GM18858 (cell line): ENCODE results near the gene EIF4E2.

ENCODE experiments used
- ATAC-seq: cut with Tn5 transposase; IDR thresholded peaks from one replicate; pipeline ENCODE4 v1.9.1; 2021; ENCODE audit not compliant: unreplicated experiment

Gene EIF4E2

DNA sequence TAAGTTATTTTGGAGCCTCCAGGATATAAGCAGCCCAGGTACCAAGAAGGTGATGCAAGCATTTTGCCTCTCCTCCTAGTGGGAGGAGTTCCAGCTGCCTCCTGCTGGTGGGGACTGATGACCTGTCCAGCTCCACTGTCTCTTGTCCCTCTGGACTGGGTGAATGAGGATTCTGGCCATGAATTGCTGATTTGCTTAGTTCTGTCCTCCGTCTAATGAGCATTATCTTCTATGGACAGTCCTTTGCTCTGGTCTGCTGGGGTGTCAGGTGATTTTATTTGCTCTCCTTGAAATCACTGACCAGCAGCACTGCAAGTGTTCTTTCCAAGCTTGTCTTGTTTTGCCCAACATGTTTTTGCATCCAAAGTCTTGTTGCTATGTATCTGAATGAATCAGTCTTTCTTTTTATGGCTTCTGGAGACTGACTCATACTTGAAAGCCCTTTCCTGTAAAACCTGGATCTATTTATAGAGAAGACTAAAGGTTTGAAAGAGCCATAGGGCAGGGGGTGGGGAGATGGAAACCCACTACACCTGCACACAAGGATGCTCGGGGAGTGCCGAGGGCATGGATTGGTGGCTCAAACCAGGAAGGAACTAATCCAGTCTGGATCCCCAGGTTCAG is 42.4 kb downstream of the EIF4E2 start:
- ATAC-seq = no peak

DNA sequence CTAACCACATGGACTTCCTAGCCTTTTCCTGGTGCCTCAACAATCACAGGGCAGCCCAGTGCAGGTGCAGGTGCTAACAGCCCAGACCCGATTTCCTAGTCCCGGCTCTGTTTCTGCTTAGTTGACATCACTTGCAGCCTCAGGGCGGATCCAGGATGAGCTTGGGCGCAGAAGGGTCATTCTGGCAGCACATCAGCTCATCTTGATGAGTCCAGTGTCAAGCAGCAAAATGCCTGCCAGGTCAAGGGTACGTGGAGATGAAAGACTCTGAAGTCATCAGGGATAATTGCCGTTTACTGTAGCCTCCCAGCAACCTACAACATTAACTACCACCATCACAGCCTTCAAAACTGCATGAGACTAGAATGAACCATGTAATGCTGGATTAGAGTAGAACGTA is 43.5 kb downstream of the EIF4E2 start:
- no peak for ATAC-seq

DNA sequence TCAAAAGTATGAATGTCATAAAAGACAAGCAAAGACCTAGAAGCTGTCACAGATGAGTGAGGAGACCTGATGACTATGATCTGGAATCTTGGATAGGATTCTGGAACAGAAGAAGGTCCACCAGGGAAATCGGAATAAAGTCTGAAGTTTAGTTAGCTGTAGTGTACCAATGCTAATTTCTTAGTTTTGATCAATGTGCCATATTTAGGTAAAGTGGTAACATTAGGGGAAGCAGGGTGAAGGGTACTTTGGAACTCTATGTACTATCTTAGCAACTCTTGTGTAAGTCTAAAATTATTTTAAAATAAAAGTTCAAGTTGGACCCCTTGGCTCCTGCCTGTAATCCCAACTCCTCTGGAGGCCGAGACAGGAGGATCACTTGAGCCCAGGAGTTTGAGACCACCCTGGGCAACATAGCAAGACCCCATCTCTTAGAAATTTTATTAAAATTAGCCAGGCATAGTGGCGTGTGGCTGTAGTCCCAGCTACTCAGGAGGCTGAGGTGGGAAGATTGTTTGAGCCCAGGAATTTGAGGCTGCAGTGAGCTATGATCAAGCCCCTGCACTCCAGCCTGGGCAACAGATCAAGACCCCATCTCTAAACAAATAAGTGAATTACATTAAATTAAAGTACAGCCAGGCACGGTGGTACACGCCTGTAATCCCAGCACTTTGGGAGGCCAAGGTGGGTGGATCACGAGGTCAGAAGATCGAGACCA is 47.0 kb downstream of the EIF4E2 start:
- no peak for ATAC-seq

DNA sequence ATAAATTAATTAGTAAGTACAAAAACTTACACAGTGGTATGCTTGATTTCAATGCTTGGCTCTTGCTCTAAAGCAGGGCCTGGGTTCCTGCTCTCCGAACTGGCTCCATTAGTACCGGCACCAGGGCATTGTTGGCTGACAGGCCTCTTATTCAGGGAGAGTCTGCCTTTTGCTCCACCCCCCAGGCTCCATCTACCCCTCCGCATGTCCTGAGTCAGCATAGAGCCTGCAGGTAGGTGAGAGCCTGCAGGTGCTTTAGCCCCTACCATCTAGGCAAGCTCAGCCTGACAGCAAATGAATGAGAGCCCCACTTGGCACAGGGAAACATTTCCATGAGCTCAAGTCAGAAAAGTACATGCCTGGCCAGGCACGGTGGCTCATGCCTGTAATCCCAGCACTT is 47.8 kb downstream of the EIF4E2 start:
- no peak for ATAC-seq

DNA sequence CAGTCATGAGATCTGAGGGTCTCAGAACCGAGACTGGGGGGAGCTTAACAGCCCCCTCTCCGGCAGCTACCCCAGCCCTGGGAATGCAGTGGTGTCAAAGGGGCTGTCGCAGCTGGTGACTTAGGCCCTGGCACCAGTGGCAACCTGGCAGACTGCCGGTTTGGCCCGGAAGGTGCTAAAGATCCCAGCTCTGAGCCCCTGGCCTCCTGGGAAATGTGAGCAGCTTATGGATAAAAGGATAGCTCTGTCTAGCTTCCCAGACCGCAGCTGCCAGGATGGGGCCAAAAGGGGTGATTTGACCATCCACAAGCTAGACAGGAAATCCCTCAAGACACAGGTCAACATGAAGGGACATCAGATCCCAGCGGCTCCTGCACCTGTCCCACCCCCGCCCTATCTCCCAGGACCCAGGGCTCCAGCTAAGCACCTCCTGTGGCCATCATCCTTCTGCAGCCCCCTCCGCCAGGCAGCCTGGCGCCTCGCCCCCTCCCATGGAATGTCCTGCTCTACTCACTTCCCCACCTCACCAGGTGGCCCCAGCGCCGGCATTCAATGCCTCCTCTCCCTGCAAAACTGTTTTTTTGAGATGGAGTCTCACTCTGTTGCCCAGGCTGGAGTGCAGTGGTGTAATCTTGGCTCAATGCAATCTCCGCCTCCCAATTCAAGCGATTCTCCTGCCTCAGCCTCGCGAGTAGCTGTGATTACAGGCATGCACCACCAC is 49.7 kb downstream of the EIF4E2 start:
- no peak for ATAC-seq

DNA sequence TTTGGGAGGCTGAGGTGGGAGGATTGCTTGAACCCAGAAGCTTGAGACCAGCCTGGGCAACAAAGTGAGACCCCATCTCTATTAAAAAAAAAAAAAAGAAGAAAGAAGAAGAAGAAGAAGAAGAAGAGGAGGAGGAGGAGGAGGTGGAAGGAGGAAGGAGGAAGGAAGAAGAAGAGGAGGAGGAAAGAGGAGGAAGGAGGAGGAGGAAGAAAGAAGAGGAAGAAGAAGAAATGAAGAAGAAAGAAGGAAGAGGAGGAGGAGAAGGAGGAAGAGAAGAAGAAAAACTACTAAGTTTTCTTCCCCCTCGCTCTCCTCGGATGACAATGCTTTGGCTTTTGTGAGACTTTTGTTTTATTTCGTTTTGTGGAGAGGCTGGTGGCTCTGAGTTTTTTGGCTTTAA is 52.8 kb downstream of the EIF4E2 start:
- ATAC-seq = no peak

DNA sequence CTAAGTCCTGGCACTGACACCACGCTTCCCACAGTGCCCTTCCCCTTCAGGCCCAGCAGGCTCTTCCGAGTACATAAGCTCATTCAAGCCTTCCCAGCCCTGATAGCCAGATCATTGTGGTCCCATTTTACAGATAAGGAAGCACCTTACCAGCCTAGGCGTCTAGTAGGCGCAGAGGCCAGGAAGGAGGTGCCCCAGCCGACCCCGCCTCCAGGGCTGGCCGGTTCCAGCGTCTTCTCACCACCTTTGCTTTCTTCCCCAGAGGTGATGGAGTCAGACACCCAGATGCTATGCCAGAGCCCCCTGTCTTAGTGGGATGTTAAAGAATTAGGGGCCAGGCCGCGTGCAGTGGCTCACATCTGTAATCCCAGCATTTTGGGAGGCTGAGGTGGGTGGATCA is 54.0 kb downstream of the EIF4E2 start:
- ATAC-seq = no peak

DNA sequence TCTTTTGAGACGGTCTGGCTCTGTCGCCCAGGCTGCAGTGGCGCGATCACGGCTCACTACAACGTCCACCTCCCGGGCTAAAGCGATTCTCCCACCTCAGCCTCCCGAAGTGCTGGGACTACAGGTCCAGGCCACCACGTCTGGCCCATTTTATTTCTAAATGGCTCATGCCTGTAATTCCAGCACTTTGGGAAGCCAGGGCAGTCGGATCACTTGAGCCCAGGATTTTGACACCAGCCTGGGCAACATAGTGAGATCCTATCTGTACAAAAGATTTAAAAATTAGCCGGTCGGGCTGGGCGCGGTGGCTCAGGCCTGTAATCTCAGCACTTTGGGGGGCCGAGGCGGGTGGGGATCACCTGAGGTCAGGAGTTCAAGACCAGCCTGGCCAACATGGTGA is 56.5 kb downstream of the EIF4E2 start:
- no peak for ATAC-seq

DNA sequence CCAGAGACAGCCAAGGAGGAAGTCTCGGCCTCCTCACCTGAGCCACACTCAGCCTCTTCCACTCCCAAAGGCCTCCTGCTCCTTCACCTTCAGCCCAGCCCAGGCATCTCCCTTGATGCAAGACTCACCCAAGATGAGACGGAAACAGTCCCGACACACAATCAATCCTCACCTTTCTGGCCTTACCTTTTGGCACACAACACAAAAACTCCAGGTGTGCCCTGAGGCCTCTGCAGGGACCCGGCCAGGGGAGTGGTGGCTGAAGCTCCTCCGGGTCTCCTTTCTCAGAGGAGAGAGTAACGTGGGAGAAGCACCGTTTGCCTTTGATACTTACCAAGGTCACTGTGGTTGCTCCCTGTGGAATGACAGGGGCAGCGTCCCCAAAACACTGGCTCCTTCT is 59.1 kb downstream of the EIF4E2 start:
- no peak for ATAC-seq

DNA sequence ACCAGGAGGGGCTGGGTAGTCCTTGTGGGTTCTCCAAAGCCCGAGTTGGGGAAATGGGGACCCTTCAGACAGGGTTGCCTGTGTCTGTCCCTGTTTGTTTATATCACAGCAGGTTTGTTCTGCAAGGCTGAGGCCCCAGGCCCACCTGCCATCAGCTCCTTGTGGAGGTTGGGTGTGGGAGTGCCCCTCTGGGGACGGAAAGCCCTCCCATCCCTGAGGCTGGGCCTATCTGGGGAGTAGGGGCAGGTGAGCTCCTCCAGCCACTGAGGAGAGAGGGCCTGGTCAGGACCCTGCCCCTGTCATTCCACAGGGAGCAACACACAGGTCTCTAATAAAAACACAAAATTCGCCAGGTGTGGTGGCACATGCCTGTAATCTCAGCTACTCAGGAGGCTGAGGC is 59.6 kb downstream of the EIF4E2 start:
- ATAC-seq = no peak

DNA sequence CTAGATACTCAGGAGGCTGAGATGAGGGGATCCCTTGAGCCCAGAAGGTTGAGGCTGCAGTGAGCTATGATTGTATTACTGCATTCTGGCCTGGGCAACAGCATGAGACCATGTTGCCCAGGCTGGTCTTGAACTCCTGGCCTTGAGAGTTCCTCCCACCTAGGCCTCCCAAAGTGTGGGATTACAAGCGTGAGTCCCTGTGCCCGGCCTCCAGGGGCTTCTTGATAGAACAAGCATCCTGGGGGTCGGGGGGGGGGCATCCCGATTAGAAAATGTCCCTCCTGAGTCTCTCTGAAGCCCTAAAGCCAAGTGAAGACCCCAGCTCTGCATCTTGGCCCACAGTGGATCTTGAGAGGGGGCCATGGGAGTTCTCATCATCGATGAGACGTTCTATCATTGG is 60.6 kb downstream of the EIF4E2 start:
- ATAC-seq = no peak

DNA sequence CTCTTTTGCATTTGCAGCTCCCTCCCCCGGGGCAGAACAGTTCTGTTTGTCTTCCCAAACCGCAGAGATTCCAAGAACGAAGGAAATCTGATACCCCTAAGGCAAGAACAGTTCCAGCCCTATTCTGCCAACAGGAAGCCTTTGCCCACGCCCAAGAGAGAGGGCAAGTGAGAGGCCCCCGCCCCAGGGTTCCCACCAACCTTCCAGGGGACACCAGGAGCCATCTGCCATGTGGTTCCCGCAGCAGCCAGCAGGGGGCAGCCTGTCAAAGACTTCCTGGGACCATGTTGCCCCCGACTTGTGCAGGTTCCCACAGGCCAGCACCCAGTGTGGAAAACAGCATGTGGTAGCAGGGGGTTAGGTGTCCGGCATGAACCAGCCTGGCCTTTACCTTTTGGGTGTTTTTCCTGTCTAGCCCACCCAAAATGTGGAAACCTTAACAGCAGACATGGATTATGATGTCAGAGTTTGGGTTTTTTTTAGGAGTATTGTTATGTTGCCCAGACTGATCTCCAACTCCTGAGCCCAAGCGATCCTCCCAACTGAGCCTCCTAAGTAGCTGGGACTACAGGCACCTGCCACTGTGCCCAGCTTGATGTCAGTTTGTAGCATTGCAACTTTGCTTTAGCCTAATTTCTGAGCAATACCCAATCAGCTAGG is 61.2 kb downstream of the EIF4E2 start:
- no peak for ATAC-seq

DNA sequence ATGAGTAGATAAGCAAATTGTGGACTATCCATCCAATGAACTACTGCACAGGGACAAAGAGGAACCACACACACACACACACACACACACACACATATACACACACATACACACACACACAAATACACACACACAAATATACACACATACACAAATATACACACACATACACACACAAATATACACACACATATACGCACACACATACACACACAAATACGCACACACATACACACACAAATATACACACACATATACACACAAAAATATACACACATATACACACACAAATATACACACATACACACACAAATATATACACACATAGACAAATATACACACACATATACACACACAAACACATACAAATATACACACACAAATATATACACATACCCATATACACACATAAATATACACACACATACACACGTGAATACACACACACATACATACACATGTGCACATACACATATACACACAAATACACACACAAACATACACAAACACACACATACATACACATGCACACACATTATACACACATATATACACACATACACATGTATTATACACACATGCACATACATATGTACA is 63.1 kb downstream of the EIF4E2 start:
- no peak for ATAC-seq

DNA sequence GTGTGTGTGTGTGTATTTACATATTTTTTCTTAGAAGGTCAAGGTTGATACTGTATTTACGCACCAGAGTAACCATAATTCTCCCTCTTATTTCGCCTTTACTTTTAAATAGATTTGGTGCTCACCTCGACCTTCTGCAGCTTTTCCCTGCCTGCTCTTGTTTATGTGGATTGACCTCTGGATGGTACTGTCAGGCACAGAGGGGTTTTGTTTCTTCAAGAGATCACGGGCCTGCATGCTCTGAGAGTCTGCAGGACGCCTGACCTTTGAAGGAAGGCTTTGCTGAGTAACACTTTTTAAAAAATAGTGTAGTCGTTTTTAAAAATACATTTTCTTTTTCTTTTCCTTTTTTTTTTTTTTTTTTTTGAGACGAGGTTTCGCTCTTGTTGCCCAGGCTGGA is 64.8 kb downstream of the EIF4E2 start:
- no peak for ATAC-seq
